GM12873 (cell line): ENCODE data around the gene TMPRSS7.

ENCODE experiments used
- TF ChIP-seq, protein P1 (sequence below): IDR thresholded peaks from 2 replicates; pipeline ENCODE4 v1.5.1; 2012; ENCODE audit warnings: low read depth, mild to moderate bottlenecking, moderate library complexity, low read length, control low read depth; ENCODE audit not compliant: insufficient read depth; ENCODE audit errors: missing control alignments

The TMPRSS7 gene

DNA sequence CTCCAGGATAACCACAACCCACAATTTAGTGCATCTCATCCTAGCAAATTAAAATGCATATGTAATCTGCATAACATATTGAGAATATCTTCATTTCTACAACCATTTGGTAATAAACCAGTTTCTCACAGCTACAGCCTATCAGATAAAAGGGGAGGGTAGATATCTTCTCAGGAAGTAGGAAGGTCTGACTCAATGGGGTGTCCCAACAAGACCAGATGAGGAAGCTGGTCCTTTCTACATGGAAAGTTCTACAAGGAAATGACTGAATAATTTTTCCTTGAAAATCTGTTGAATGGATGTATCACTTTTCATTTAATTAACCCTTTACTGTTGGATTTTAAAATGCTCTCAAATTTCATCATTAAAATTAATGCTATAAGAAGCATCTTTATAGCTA, 17.4 kb upstream of the TMPRSS7 start:
- TF ChIP-seq, protein P1, sequence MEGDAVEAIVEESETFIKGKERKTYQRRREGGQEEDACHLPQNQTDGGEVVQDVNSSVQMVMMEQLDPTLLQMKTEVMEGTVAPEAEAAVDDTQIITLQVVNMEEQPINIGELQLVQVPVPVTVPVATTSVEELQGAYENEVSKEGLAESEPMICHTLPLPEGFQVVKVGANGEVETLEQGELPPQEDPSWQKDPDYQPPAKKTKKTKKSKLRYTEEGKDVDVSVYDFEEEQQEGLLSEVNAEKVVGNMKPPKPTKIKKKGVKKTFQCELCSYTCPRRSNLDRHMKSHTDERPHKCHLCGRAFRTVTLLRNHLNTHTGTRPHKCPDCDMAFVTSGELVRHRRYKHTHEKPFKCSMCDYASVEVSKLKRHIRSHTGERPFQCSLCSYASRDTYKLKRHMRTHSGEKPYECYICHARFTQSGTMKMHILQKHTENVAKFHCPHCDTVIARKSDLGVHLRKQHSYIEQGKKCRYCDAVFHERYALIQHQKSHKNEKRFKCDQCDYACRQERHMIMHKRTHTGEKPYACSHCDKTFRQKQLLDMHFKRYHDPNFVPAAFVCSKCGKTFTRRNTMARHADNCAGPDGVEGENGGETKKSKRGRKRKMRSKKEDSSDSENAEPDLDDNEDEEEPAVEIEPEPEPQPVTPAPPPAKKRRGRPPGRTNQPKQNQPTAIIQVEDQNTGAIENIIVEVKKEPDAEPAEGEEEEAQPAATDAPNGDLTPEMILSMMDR = no peak

DNA sequence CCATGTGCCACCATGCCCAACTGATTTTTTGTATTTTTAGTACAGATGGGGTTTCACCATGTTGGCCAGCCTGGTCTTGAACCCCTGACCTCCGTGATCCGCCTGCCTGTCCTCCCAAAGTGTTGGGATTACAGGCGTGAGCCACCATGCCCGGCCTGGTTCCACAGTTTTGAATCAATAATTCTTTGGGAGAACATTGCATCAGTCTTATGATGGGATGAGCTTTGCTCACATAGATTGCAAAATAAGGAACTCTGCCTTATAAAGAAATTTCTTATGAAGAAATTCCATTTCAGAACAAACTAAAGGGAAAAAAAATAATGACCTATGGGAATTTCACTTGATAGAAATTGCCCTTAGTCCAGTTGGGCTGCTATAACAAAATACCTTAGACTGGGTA, 15.8 kb upstream of the TMPRSS7 start:
- TF ChIP-seq, protein P1 = no peak

- TF ChIP-seq, protein P1 = no peak
Measured at GRCh38 chr3:112019716-112020115, 14.8 kb upstream of the TMPRSS7 start.

GRCh38 chr3:112020674-112021085, 13.9 kb upstream of the TMPRSS7 start:
- TF ChIP-seq, protein P1 = no peak

GRCh38 chr3:112027142-112027541, 7.4 kb upstream of the TMPRSS7 start:
- TF ChIP-seq, protein P1 = no peak

GRCh38 chr3:112027826-112028225, 6.7 kb upstream of the TMPRSS7 start:
- TF ChIP-seq, protein P1 = no peak

DNA sequence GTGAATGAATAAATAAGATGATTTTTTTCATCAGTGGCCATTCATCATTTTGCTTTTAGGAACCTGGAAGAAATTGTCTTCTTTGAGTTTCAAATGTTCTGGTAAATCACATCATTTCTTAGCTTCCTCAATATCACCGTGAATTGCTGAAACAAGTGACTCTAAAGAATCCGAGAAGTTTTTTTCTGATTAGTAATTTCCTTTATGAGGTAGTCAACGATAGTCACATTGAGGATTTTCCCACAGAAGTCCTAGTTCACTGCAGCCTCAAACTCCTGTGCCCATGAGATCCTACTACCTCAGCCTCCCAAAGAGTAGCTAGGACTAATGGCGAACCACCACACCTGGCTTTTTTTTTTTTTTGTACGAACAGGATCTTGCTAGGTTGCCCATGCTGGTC, 3.6 kb upstream of the TMPRSS7 start:
- TF ChIP-seq, protein P1 = no peak
